HepG2 (cell line): Measurements from ENCODE around the gene CYP17A1. TPM values are rescaled to one million over a fixed set of nuclear protein-coding genes. Genes with fewer than 3 reads are reported as not detected.

Source experiments
- ATAC-seq: fragments of 200-7000 bp; cut with Tn5 transposase; 3 replicates; pipeline ENCODE4 v1.9.1; 2020; ENCODE audit warnings: mild to moderate bottlenecking, moderate library complexity
- BruUV-seq: library from RNA; stranded (reverse); fragments of 400-500 nt; replicated peaks from 2 replicates; lab custom pipeline; 2021; lab: Mats Ljungman, UMichigan
- CTCF ChIA-PET: fragments of 300-600 bp; formaldehyde crosslinking; extraction: SDS; loops from one replicate; lab custom pipeline; 2021; ENCODE audit warnings: low total read pairs, inconsistent platforms, low intra/inter-chr PET ratio; lab: Yijun Ruan, JAX
- POLR2A ChIA-PET: fragments of 350-600 bp; sonication (Branson Sonifier 250); formaldehyde crosslinking; loops from one replicate; lab custom pipeline; 2020; ENCODE audit warnings: antibody characterized with exemption, inconsistent platforms; lab: Yijun Ruan, JAX
- DNase-seq: peaks from one replicate; pipeline ENCODE4 v3.0.0-alpha.2; 2015; ENCODE audit warnings: low spot score
- FAIRE-seq: peaks from 3 replicates; lab custom pipeline; 2011; peaks lifted over from hg19 to GRCh38; lab: Jason Lieb, UNC
- H2AFZ ChIP-seq: one replicate; pipeline ENCODE4 v1.6.1; 2011; ENCODE audit warnings: low read length, inconsistent platforms
- H3K27ac ChIP-seq: fragments of 300-600 bp; 3 replicates; pipeline ENCODE4 v1.8.0; 2011; ENCODE audit warnings: mixed run types, mild to moderate bottlenecking, mixed read lengths, low read length, inconsistent platforms; ENCODE audit not compliant: insufficient read depth; ENCODE audit errors: extremely low read length
- H3K27me3 ChIP-seq, 2 experiments: fragments of 200-600 bp in 1 of 2; 2 replicates in 1 of 2; 3 replicates in 1 of 2; pipeline versions ENCODE4 v1.6.0 to v1.8.0; 2011; ENCODE audit warnings: low read length in 2 of 2, mild to moderate bottlenecking in 2 of 2, moderate library complexity in 2 of 2, inconsistent platforms in 1 of 2; ENCODE audit not compliant: insufficient read depth in 2 of 2, control insufficient read depth in 1 of 2
- H3K36me3 ChIP-seq, 2 experiments: fragments of 200-600 bp in 1 of 2; replicated peaks in 1 of 2; 2 replicates in 1 of 2; 3 replicates in 1 of 2; pipeline versions ENCODE4 v1.5.1 to v1.8.0; 2011; ENCODE audit warnings: low read length in 2 of 2, inconsistent platforms in 1 of 2; ENCODE audit not compliant: insufficient read depth in 2 of 2, control insufficient read depth in 1 of 2
- H3K4me1 ChIP-seq: 2 replicates; pipeline ENCODE4 v1.5.1; 2012; ENCODE audit warnings: low read length, inconsistent platforms; ENCODE audit not compliant: insufficient read depth
- H3K4me2 ChIP-seq: 2 replicates; pipeline ENCODE4 v1.6.0; 2011; ENCODE audit warnings: low read depth, low read length, inconsistent platforms
- H3K4me3 ChIP-seq, 3 experiments: fragments of 200-600 bp in 1 of 3; sonication (generic), shearing (Covaris generic) in 1 of 3; replicated peaks in 1 of 3; 2 replicates each; pipeline ENCODE4 v1.5.1; 2011 to 2016; ENCODE audit warnings: low read length in 3 of 3, inconsistent platforms in 2 of 3, low read depth in 2 of 3, mild to moderate bottlenecking in 2 of 3, control low read depth in 1 of 3, mixed read lengths in 1 of 3; ENCODE audit not compliant: insufficient read depth in 1 of 3
- H3K79me2 ChIP-seq: one replicate; pipeline ENCODE4 v1.6.1; 2011; ENCODE audit warnings: low read length, inconsistent platforms; ENCODE audit not compliant: insufficient read depth
- H3K9ac ChIP-seq: 2 replicates; pipeline ENCODE4 v1.6.0; 2011; ENCODE audit warnings: mild to moderate bottlenecking, low read depth, low read length, inconsistent platforms; ENCODE audit not compliant: insufficient read depth
- H3K9me3 ChIP-seq: 2 replicates; pipeline ENCODE4 v1.5.1; 2012; ENCODE audit warnings: mild to moderate bottlenecking, low read length
- H4K20me1 ChIP-seq: 2 replicates; pipeline ENCODE4 v1.6.0; 2011; ENCODE audit warnings: inconsistent platforms, mild to moderate bottlenecking, low read length, moderate library complexity; ENCODE audit not compliant: insufficient read depth
- CENPX ChIP-seq: sonication (generic); formaldehyde crosslinking; IDR thresholded peaks from 2 replicates; pipeline ENCODE4 v1.9.0; 2021; ENCODE audit warnings: mild to moderate bottlenecking, missing genetic modification reagents, moderate library complexity
- FOXJ3 ChIP-seq: sonication (generic); formaldehyde crosslinking; IDR thresholded peaks from 2 replicates; pipeline ENCODE4 v1.4.0; 2020; ENCODE audit warnings: missing genetic modification reagents, mild to moderate bottlenecking, borderline replicate concordance
- FUBP1 ChIP-seq: sonication (generic); formaldehyde crosslinking; IDR thresholded peaks from 2 replicates; pipeline ENCODE4 v1.5.1; 2020; ENCODE audit warnings: missing genetic modification reagents, mild to moderate bottlenecking, borderline replicate concordance
- HNRNPUL1 ChIP-seq: fragments of 200-400 bp; formaldehyde crosslinking; IDR thresholded peaks from 2 replicates; pipeline ENCODE4 v1.6.1; 2017; ENCODE audit warnings: low read depth, mild to moderate bottlenecking, low read length, moderate library complexity
- ISX ChIP-seq: sonication (generic); formaldehyde crosslinking; conservative IDR thresholded peaks from 2 replicates; pipeline ENCODE4 v1.5.0; 2020; ENCODE audit warnings: missing genetic modification reagents
- MATR3 ChIP-seq: sonication (generic); formaldehyde crosslinking; IDR thresholded peaks from 2 replicates; pipeline ENCODE4 v1.4.0; 2020; ENCODE audit warnings: missing genetic modification reagents
- MED13 ChIP-seq: sonication (generic); formaldehyde crosslinking; IDR thresholded peaks from 2 replicates; pipeline ENCODE4 v1.5.0; 2020; ENCODE audit warnings: missing genetic modification reagents
- MEIS1 ChIP-seq: sonication (generic); formaldehyde crosslinking; IDR thresholded peaks from 2 replicates; pipeline ENCODE4 v1.9.0; 2021; ENCODE audit warnings: mild to moderate bottlenecking, missing genetic modification reagents, moderate library complexity, borderline replicate concordance
- PAWR ChIP-seq: sonication (generic); formaldehyde crosslinking; IDR thresholded peaks from 2 replicates; pipeline ENCODE4 v1.4.0; 2020; ENCODE audit warnings: missing genetic modification reagents, mild to moderate bottlenecking, borderline replicate concordance
- RCOR2 ChIP-seq: IDR thresholded peaks from 2 replicates; pipeline ENCODE4 v1.6.1; 2016; ENCODE audit warnings: missing biosample characterization, missing genetic modification reagents
- TEAD2 ChIP-seq: sonication (generic); formaldehyde crosslinking; IDR thresholded peaks from 2 replicates; pipeline ENCODE4 v1.9.0; 2021; ENCODE audit warnings: missing genetic modification reagents
- ZBTB20 ChIP-seq: sonication (generic); formaldehyde crosslinking; IDR thresholded peaks from 2 replicates; pipeline ENCODE4 v1.8.1; 2023; ENCODE audit warnings: missing genetic modification reagents, low read depth, mild to moderate bottlenecking, borderline replicate concordance
- ZFAT ChIP-seq: sonication (generic); formaldehyde crosslinking; conservative IDR thresholded peaks from 2 replicates; pipeline ENCODE4 v1.8.1; 2023; ENCODE audit warnings: missing genetic modification reagents, inconsistent platforms
- ZNF124 ChIP-seq: sonication (generic); formaldehyde crosslinking; IDR thresholded peaks from 2 replicates; pipeline ENCODE4 v1.4.0; 2020; ENCODE audit warnings: missing genetic modification reagents
- ZNF513 ChIP-seq: sonication (generic); formaldehyde crosslinking; conservative IDR thresholded peaks from 2 replicates; pipeline ENCODE4 v1.5.0; 2020; ENCODE audit warnings: missing genetic modification reagents
- ZNF549 ChIP-seq: sonication (generic); formaldehyde crosslinking; IDR thresholded peaks from 2 replicates; pipeline ENCODE4 v1.5.0; 2020; ENCODE audit warnings: missing genetic modification reagents
- ZNF598 ChIP-seq: sonication (generic); formaldehyde crosslinking; IDR thresholded peaks from 2 replicates; pipeline ENCODE4 v1.5.1; 2020; ENCODE audit warnings: mild to moderate bottlenecking, missing genetic modification reagents, borderline replicate concordance
- ZNF607 ChIP-seq: sonication (generic); formaldehyde crosslinking; IDR thresholded peaks from 2 replicates; pipeline ENCODE4 v1.5.1; 2020; ENCODE audit warnings: missing genetic modification reagents, mild to moderate bottlenecking, borderline replicate concordance
- ZNF614 ChIP-seq: IDR thresholded peaks from 2 replicates; pipeline ENCODE4 v1.6.1; 2018; ENCODE audit warnings: missing biosample characterization, missing genetic modification reagents, inconsistent platforms, borderline replicate concordance
- ZNF619 ChIP-seq: sonication (generic); formaldehyde crosslinking; IDR thresholded peaks from 2 replicates; pipeline ENCODE4 v1.4.0; 2020; ENCODE audit warnings: mild to moderate bottlenecking, missing genetic modification reagents
- WGBS: methylation state at CpG from one replicate; pipeline ENCODE4 v1.1.6; 2017; ENCODE audit warnings: low lambda C conversion rate; 5-methylcytosine and 5-hydroxymethylcytosine counted together
- in situ Hi-C: cut with HindIII; loops from 2 replicates; pipeline ENCODE4 v1.10.0; 2017; ENCODE audit warnings: low pct_unique_long_range_greater_than_20kb; ENCODE audit not compliant: extremely low pct_ligation_motif_present
- intact Hi-C: fragments of 100-400 bp; cut with micrococcal nuclease; formaldehyde crosslinking; loops from one replicate; pipeline ENCODE4 v1.10.0; 2022; ENCODE audit not compliant: unreplicated experiment
- polyA plus RNA-seq, 8 experiments: library from polyadenylated mRNA; depleted of rRNA in 3 of 8; stranded (reverse) in 7 of 8; unstranded in 1 of 8; fragments of >200 nt; fragmentation: Illumina TruSeq in 4 of 8; extraction: Trizol in 4 of 8; gene quantifications; 2 replicates each; pipeline versions ENCODE4 v1.2.1 to v1.2.3, GENCODE V29; 2011 to 2016; ENCODE audit warnings: low read depth in 4 of 8, missing spikeins in 1 of 8, mixed read lengths in 1 of 8; ENCODE audit not compliant: insufficient read depth in 1 of 8
- total RNA-seq, 5 experiments: library from RNA; depleted of rRNA; stranded (reverse); fragments of >200 nt; fragmentation: Illumina TruSeq; extraction: Trizol; gene quantifications; 2 replicates each; pipeline ENCODE4 v1.2.3, GENCODE V29; 2016; ENCODE audit warnings: low read depth in 1 of 5

CYP17A1 gene
- total and polyA plus RNA-seq, 2 of the 13 experiments (the other 11 are each of a cell fraction or from before 2014, with no cell fraction given) = 0.13 to 1.1 TPM

- 0 out of 2 replicates have a peak, but pooled peaks have one; percentile 12 for TF ChIP-seq ZNF598 (CRISPR knock-in tag)
- TF ChIP-seq ISX (CRISPR knock-in tag) = no peak
- no peak for TF ChIP-seq MEIS1 (CRISPR knock-in tag)
Observed at GRCh38 chr10:102870221-102870620, 33.0 kb upstream of the CYP17A1 start (continued).

- intact Hi-C loops (no loop called here), in situ Hi-C loops (no loop called here)
- BruUV-seq = TSS peak; percentile 58
- H3K27me3 ChIP-seq = no peaks in the 10 kb centered on the region
- peak; percentile 38 for DNase-seq
- CTCF ChIA-PET = no interaction called here
- ATAC-seq = peak; percentile 91
- H3K4me2 ChIP-seq = peak within 1 kb of the TSS; percentile 87
- H3K4me3 ChIP-seq = peak within 1 kb of the TSS; percentile 54 to 81 (median 71)
- no peak within 1 kb of the TSS for H2AFZ ChIP-seq
- H3K9ac ChIP-seq = peak within 1 kb of the TSS; percentile 76
- H3K9me3 ChIP-seq = no peaks in the 10 kb centered on the region
- H3K4me1 ChIP-seq = peaks cover 20% of the 10 kb centered on the region
- no peaks in the 10 kb centered on the region for H4K20me1 ChIP-seq
- peak; percentile 30 for FAIRE-seq
- H3K27ac ChIP-seq = peak within 1 kb of the TSS; percentile 86
- no peaks in the 10 kb centered on the region for H3K79me2 ChIP-seq
- POLR2A ChIA-PET = interaction anchor here (0.8 to 1.6 kb wide), 11 partner anchors 9 to 284 kb away, joined by 3 to 7 read pairs (median 4); partner anchors contain the start of genes CNNM2 and WBP1L
- 0 out of 5 replicates have a peak, but pooled peaks cover 0 to 6% of the 10 kb centered on the region in 2 experiments for H3K36me3 ChIP-seq
- WGBS = 2% methylated on average over 29 of the region's 63 CpGs
- TF ChIP-seq MATR3 (CRISPR knock-in tag) (no peak), CENPX (no peak), FOXJ3 (CRISPR knock-in tag) (no peak), RCOR2 (no peak), ZFAT (CRISPR knock-in tag) (0 out of 2 replicates have a peak, but pooled peaks have one; percentile 68), ZNF607 (CRISPR knock-in tag) (no peak), ZNF614 (no peak), PAWR (CRISPR knock-in tag) (no peak), ZNF549 (CRISPR knock-in tag) (no peak), ZNF513 (CRISPR knock-in tag) (no peak), FUBP1 (CRISPR knock-in tag) (no peak), ZNF619 (no peak), ZNF124 (CRISPR knock-in tag) (no peak), HNRNPUL1 (no peak), MED13 (CRISPR knock-in tag) (no peak), TEAD2 (0 out of 2 replicates have a peak, but pooled peaks have one; percentile 52), ZBTB20 (CRISPR knock-in tag) (peak; percentile 27; the same call in 1 of the 2 replicates)
Observed at GRCh38 chr10:102869258-102870198, 32.3 kb upstream of the CYP17A1 start, which contains the start of gene AS3MT. Gene AS3MT (plus strand): TSS chr10:102869470. CDS start chr10:102869593, 123 bp downstream.
